Panc1 (cell line): ENCODE measurements around the gene FDPS. TPM values are rescaled to one million over a fixed set of nuclear protein-coding genes. Genes with fewer than 3 reads are reported as not detected.
A peak's percentile ranks its signal among the peaks of the same experiment; 100 is the strongest.

ENCODE experiments used
- ATAC-seq: fragments of 200-7000 bp; cut with Tn5 transposase; 2 replicates; pipeline ENCODE4 v1.9.1; 2020; ENCODE audit warnings: mild to moderate bottlenecking, moderate library complexity
- BruUV-seq: library from RNA; stranded (reverse); fragments of 400-500 nt; replicated peaks from 2 replicates; lab custom pipeline; 2021; lab: Mats Ljungman, UMichigan
- CTCF ChIA-PET: fragments of 300-600 bp; sonication (Branson Sonifier 250); formaldehyde crosslinking; loops from one replicate; lab custom pipeline; 2022; ENCODE audit warnings: antibody characterized with exemption; lab: Charles Lee
- POLR2A ChIA-PET: fragments of 300-600 bp; sonication (Branson Sonifier 250); formaldehyde crosslinking; loops from one replicate; lab custom pipeline; 2022; ENCODE audit warnings: antibody characterized with exemption; lab: Charles Lee
- DNase-seq: peaks from one replicate; pipeline ENCODE4 v3.0.0-alpha.2; 2010; ENCODE audit warnings: low read depth, low spot score
- H3K27ac ChIP-seq: 2 replicates; pipeline ENCODE4 v1.5.1; 2011; ENCODE audit warnings: mild to moderate bottlenecking, low read length, inconsistent platforms
- H3K27me3 ChIP-seq: fragments of 200-500 bp; sonication (Bioruptor generic); 2 replicates; pipeline ENCODE4 v1.6.0; 2014; ENCODE audit warnings: low read length, inconsistent platforms; ENCODE audit not compliant: control insufficient read depth, insufficient read depth
- H3K36me3 ChIP-seq: fragments of 200-500 bp; sonication (Bioruptor generic); 2 replicates; pipeline ENCODE4 v1.5.1; 2014; ENCODE audit warnings: inconsistent platforms, mild to moderate bottlenecking, low read length, moderate library complexity; ENCODE audit not compliant: control insufficient read depth, insufficient read depth
- H3K4me1 ChIP-seq: 2 replicates; pipeline ENCODE4 v1.5.1; 2011; ENCODE audit warnings: inconsistent platforms, mild to moderate bottlenecking, low read length, moderate library complexity; ENCODE audit not compliant: control insufficient read depth, insufficient read depth
- H3K4me3 ChIP-seq, 2 experiments: 2 replicates each; pipeline ENCODE4 v1.5.1; 2011 to 2012; ENCODE audit warnings: low read depth in 2 of 2, low read length in 2 of 2, mild to moderate bottlenecking in 2 of 2, inconsistent platforms in 1 of 2, moderate library complexity in 1 of 2
- H3K9me3 ChIP-seq: fragments of 200-500 bp; sonication (Bioruptor generic); 2 replicates; pipeline ENCODE4 v1.5.1; 2014; ENCODE audit warnings: low read depth, mild to moderate bottlenecking, inconsistent platforms, low read length, moderate library complexity; ENCODE audit not compliant: control insufficient read depth, insufficient read depth
- POLR2AphosphoS5 ChIP-seq: IDR thresholded peaks from 2 replicates; pipeline ENCODE4 v1.6.1; 2012; ENCODE audit warnings: mild to moderate bottlenecking, low read depth, low read length, moderate library complexity
- SIN3A ChIP-seq: IDR thresholded peaks from 2 replicates; pipeline ENCODE4 v1.6.1; 2012; ENCODE audit warnings: low read depth, mild to moderate bottlenecking, low read length, moderate library complexity, borderline replicate concordance; ENCODE audit not compliant: insufficient read depth
- TCF7L2 ChIP-seq: IDR thresholded peaks from 2 replicates; pipeline ENCODE4 v1.6.1; 2011; ENCODE audit warnings: mild to moderate bottlenecking, low read depth, low read length, inconsistent platforms
- in situ Hi-C: cut with HindIII; loops from 2 replicates; pipeline ENCODE4 v1.10.0; 2016; ENCODE audit warnings: low sequenced_read_pairs, low pct_unique_long_range_greater_than_20kb
- intact Hi-C: fragments of 100-400 bp; cut with micrococcal nuclease; formaldehyde crosslinking; loops from one replicate; pipeline ENCODE4 v1.10.0; 2022; ENCODE audit not compliant: unreplicated experiment
- total RNA-seq: library from RNA; stranded (reverse); gene quantifications from one replicate; pipeline ENCODE4 v1.2.1, GENCODE V29; 2021; ENCODE audit not compliant: unreplicated experiment
- TF ChIP-seq, protein P1 (sequence below): fragments of 450-650 bp; IDR thresholded peaks from 2 replicates; pipeline ENCODE4 v1.5.1; 2017; ENCODE audit warnings: mild to moderate bottlenecking
- TF ChIP-seq, protein P2 (sequence below), 2 experiments: IDR thresholded peaks; 2 replicates each; pipeline ENCODE4 v1.6.1; 2011 to 2012; ENCODE audit warnings: low read depth in 2 of 2, control low read depth in 1 of 2, low read length in 1 of 2, mild to moderate bottlenecking in 1 of 2, moderate library complexity in 1 of 2; ENCODE audit not compliant: insufficient read depth in 1 of 2

The FDPS gene
- total RNA-seq, 1 experiment from 2014 or later, result 255 TPM

DNA sequence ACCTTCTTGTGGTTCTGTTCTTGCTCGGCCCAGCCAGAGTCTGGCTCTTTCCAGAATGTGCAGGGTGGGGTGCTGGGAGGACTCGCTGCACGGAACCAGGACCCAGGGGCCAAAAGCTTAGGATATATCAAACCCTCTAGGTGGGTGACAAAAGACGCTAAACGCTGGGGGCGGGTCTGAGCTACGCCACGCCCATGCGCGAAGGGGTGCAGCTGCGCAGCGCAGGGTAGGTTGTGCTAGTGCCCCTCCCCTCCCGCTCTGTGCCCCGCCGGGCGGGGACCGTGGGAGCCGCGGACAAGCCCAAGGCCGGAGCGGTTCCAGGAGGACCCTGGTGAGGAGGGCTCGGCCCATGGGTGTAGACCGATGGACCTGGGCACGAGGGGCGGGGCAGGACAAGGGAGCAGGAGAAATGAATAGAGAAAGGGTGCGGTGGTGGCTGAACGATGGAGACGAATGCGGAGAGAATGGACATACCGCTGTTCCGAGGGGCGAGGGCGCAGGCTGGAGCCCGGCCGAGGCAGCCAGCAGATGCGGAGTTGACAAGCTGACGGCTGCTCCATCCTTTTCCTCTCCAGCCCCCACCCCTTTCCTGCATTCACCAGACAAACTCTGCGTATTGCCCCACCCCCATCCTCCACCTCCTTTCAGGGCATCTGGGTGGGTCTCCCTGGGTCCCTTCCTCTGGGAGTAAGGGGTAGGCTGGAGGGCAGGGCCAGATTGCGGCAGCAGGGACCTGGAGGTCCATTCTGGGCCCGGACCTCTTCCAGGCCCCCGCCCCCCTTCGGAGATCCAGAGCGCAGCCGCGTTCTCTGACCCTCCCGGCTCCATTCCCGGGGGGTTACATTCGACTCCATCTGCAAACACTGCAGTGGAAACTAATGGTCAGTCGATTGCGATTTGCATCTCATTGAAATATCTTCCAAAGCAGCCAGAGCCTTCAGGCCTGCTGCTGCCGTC lies 12.3 kb downstream of the FDPS start, which contains the start of gene RUSC1:
Gene RUSC1 (plus strand): TSS at position 234 of the 957 bp plus-strand sequence. CDS start 880 bp downstream, outside the sequence.
- peak; percentile 52; the same call in 1 of the 2 replicates for TF ChIP-seq SIN3A
- TF ChIP-seq POLR2AphosphoS5, result peak; percentile 96
- no peak for TF ChIP-seq TCF7L2
- TF ChIP-seq, protein P1, sequence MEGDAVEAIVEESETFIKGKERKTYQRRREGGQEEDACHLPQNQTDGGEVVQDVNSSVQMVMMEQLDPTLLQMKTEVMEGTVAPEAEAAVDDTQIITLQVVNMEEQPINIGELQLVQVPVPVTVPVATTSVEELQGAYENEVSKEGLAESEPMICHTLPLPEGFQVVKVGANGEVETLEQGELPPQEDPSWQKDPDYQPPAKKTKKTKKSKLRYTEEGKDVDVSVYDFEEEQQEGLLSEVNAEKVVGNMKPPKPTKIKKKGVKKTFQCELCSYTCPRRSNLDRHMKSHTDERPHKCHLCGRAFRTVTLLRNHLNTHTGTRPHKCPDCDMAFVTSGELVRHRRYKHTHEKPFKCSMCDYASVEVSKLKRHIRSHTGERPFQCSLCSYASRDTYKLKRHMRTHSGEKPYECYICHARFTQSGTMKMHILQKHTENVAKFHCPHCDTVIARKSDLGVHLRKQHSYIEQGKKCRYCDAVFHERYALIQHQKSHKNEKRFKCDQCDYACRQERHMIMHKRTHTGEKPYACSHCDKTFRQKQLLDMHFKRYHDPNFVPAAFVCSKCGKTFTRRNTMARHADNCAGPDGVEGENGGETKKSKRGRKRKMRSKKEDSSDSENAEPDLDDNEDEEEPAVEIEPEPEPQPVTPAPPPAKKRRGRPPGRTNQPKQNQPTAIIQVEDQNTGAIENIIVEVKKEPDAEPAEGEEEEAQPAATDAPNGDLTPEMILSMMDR, result no peak
- intact Hi-C loops, result no loop called here
- no peaks in the 10 kb centered on the region for H3K9me3 ChIP-seq
- TSS peak; percentile 39 for BruUV-seq
- POLR2A ChIA-PET, result interaction anchor here (2.0 kb wide), 1 partner anchor 48 kb away, joined by 5 read pairs; the partner anchor contains the start of gene CLK2
- peak within 1 kb of the TSS; percentile 87 for H3K27ac ChIP-seq
- ATAC-seq, result peak; percentile 23
- no peaks in the 10 kb centered on the region; the same call in 1 of the 2 replicates for H3K36me3 ChIP-seq
- peaks cover 28% of the 10 kb centered on the region for H3K4me1 ChIP-seq
- CTCF ChIA-PET, result interaction anchor here (0.6 to 1.0 kb wide), 3 partner anchors 70 to 913 kb away, joined by 3 to 8 read pairs (median 4); no protein-coding TSS in a partner anchor
- no peak for DNase-seq
- H3K27me3 ChIP-seq, result no peaks in the 10 kb centered on the region
- in situ Hi-C loops, result no loop called here
- H3K4me3 ChIP-seq, result peak within 1 kb of the TSS; percentile 92 to 96

DNA sequence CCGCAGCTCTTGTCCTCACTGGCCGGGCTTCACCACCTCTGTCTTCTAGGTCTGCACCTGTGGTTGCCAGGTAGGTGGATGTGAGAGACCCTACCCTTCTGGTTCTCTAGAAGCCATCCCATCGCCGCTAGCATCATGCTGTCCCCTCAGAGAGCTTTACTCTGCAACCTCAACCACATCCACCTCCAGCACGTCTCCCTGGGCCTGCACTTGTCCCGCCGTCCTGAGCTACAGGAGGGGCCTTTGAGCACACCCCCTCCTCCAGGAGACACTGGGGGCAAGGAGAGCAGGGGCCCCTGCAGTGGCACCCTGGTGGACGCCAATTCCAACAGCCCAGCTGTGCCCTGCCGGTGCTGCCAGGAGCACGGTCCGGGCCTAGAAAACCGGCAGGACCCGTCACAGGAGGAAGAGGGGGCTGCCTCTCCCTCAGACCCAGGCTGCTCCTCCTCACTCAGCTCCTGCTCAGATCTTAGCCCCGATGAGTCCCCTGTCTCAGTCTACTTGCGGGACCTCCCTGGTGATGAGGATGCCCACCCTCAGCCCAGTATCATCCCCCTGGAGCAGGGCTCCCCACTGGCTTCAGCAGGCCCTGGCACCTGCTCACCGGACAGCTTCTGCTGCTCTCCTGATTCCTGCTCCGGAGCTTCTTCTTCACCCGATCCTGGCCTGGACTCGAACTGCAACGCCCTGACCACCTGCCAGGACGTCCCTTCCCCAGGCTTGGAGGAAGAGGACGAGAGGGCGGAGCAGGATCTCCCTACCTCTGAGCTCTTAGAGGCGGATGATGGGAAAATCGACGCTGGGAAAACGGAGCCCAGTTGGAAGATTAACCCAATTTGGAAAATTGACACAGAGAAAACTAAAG lies 13.2 kb downstream of the FDPS start:
- Histone ChIP-seq H3K36me3 (no peaks in the 10 kb centered on the region; the same call in 1 of the 2 replicates), H3K27me3 (no peaks in the 10 kb centered on the region), H3K9me3 (no peaks in the 10 kb centered on the region), H3K4me1 (peaks cover 36% of the 10 kb centered on the region), H3K4me3 (peak overlapping the region; percentile 92 to 96), H3K27ac (peak overlapping the region; percentile 87)
- ChIA-PET CTCF (interaction anchor here (0.6 to 3.5 kb wide), 3 partner anchors 42 to 912 kb away, joined by 3 to 34 read pairs (median 8); no protein-coding TSS in a partner anchor), POLR2A (interaction anchor here (1.1 to 2.0 kb wide), 2 partner anchors 48 to 76 kb away, joined by 3 to 5 read pairs; partner anchors contain the start of gene CLK2)
- ATAC-seq (no peak), DNase-seq (no peak)
- intact Hi-C loops (no loop called here), in situ Hi-C loops (no loop called here)
- BruUV-seq, result no TSS peak
- TF ChIP-seq, protein P1, result no peak
- TF ChIP-seq SIN3A, result no peak
- no peak; the same call in 1 of the 2 replicates for TF ChIP-seq POLR2AphosphoS5
- TF ChIP-seq, protein P2, sequence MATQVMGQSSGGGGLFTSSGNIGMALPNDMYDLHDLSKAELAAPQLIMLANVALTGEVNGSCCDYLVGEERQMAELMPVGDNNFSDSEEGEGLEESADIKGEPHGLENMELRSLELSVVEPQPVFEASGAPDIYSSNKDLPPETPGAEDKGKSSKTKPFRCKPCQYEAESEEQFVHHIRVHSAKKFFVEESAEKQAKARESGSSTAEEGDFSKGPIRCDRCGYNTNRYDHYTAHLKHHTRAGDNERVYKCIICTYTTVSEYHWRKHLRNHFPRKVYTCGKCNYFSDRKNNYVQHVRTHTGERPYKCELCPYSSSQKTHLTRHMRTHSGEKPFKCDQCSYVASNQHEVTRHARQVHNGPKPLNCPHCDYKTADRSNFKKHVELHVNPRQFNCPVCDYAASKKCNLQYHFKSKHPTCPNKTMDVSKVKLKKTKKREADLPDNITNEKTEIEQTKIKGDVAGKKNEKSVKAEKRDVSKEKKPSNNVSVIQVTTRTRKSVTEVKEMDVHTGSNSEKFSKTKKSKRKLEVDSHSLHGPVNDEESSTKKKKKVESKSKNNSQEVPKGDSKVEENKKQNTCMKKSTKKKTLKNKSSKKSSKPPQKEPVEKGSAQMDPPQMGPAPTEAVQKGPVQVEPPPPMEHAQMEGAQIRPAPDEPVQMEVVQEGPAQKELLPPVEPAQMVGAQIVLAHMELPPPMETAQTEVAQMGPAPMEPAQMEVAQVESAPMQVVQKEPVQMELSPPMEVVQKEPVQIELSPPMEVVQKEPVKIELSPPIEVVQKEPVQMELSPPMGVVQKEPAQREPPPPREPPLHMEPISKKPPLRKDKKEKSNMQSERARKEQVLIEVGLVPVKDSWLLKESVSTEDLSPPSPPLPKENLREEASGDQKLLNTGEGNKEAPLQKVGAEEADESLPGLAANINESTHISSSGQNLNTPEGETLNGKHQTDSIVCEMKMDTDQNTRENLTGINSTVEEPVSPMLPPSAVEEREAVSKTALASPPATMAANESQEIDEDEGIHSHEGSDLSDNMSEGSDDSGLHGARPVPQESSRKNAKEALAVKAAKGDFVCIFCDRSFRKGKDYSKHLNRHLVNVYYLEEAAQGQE (IDR thresholded peaks at IDR 0.05; ENCODE audit: insufficient read depth in 1 of 2, low read depth in 2 of 2, low read length in 1 of 2), result no peak
- TF ChIP-seq TCF7L2, result no peak
